Keratinocyte (primary cell): Measurements from ENCODE around the gene DLK2. TPM values are rescaled to one million over a fixed set of nuclear protein-coding genes. Genes with fewer than 3 reads are reported as not detected.

Experiments
- DNase-seq: peaks from one replicate; pipeline ENCODE4 v3.0.0-alpha.2; 2011; ENCODE audit warnings: low read depth, missing footprints, low spot score
- FAIRE-seq: peaks from 2 replicates; lab custom pipeline; 2011; peaks lifted over from hg19 to GRCh38; lab: Jason Lieb, UNC
- H2AFZ ChIP-seq: 2 replicates; pipeline ENCODE4 v1.6.0; 2012; ENCODE audit warnings: low read length, control low read depth, inconsistent platforms; ENCODE audit not compliant: control insufficient read depth
- H3K27ac ChIP-seq: 2 replicates; pipeline ENCODE4 v1.5.1; 2011; ENCODE audit warnings: low read length; ENCODE audit not compliant: control insufficient read depth, insufficient read depth
- H3K27me3 ChIP-seq: 3 replicates; pipeline ENCODE4 v1.6.0; 2011; ENCODE audit warnings: low read length; ENCODE audit not compliant: control insufficient read depth, insufficient read depth; ENCODE audit errors: extremely low read depth
- H3K36me3 ChIP-seq, 2 experiments: 2 replicates in 1 of 2; 3 replicates in 1 of 2; pipeline ENCODE4 v1.5.1; 2011; ENCODE audit warnings: low read length in 2 of 2, mild to moderate bottlenecking in 1 of 2; ENCODE audit not compliant: control insufficient read depth in 2 of 2, insufficient read depth in 2 of 2; ENCODE audit errors: extremely low read depth in 1 of 2
- H3K4me1 ChIP-seq: 3 replicates; pipeline ENCODE4 v1.5.1; 2011; ENCODE audit warnings: low read length; ENCODE audit not compliant: control insufficient read depth, insufficient read depth; ENCODE audit errors: extremely low read depth
- H3K4me2 ChIP-seq: 3 replicates; pipeline ENCODE4 v1.6.0; 2011; ENCODE audit warnings: low read depth, low read length; ENCODE audit not compliant: control insufficient read depth, insufficient read depth; ENCODE audit errors: extremely low read depth
- H3K4me3 ChIP-seq, 3 experiments: fragments of 200-600 bp in 1 of 3; sonication (generic) in 1 of 3; 2 replicates in 2 of 3; 3 replicates in 1 of 3; pipeline ENCODE4 v1.5.1; 2011 to 2016; ENCODE audit warnings: low read length in 3 of 3, mild to moderate bottlenecking in 3 of 3, control low read depth in 2 of 3, inconsistent platforms in 1 of 3, low read depth in 1 of 3, mixed read lengths in 1 of 3, mixed run types in 1 of 3, moderate library complexity in 1 of 3; ENCODE audit not compliant: control insufficient read depth in 2 of 3, insufficient read depth in 2 of 3; ENCODE audit errors: extremely low read depth in 1 of 3
- H3K79me2 ChIP-seq: 2 replicates; pipeline ENCODE4 v1.6.0; 2012; ENCODE audit warnings: low read length; ENCODE audit not compliant: control insufficient read depth, insufficient read depth
- H3K9ac ChIP-seq: 3 replicates; pipeline ENCODE4 v1.6.0; 2011; ENCODE audit warnings: low read length; ENCODE audit not compliant: control insufficient read depth, insufficient read depth; ENCODE audit errors: extremely low read depth
- H3K9me1 ChIP-seq: 3 replicates; pipeline ENCODE4 v1.6.0; 2011; ENCODE audit warnings: low read length; ENCODE audit not compliant: control insufficient read depth, insufficient read depth; ENCODE audit errors: extremely low read depth
- H3K9me3 ChIP-seq: 2 replicates; pipeline ENCODE4 v1.5.1; 2012; ENCODE audit warnings: low read depth, low read length; ENCODE audit not compliant: control insufficient read depth
- H4K20me1 ChIP-seq: 3 replicates; pipeline ENCODE4 v1.6.0; 2011; ENCODE audit warnings: low read length; ENCODE audit not compliant: control insufficient read depth, insufficient read depth; ENCODE audit errors: extremely low read depth
- CTCF ChIP-seq, 3 experiments: IDR thresholded peaks in 1 of 3; conservative IDR thresholded peaks in 1 of 3; optimal IDR thresholded peaks in 1 of 3; 2 replicates in 2 of 3; 3 replicates in 1 of 3; pipeline versions ENCODE3 to v1.5.1; 2011; ENCODE audit warnings: low read length in 3 of 3, mild to moderate bottlenecking in 3 of 3, moderate library complexity in 2 of 3, control low read depth in 1 of 3, inconsistent platforms in 1 of 3; ENCODE audit not compliant: insufficient read depth in 2 of 3; ENCODE audit errors: extremely low read depth in 1 of 3
- EZH2 ChIP-seq: IDR thresholded peaks from one replicate; pipeline ENCODE4 v1.6.1; 2012; ENCODE audit warnings: inconsistent platforms, mild to moderate bottlenecking, low read length, moderate library complexity
- dilution Hi-C: fragments of 300-500 bp; cut with MboI; formaldehyde crosslinking; loops from one replicate; pipeline ENCODE4 v1.7.0; 2020; ENCODE audit warnings: low sequenced_read_pairs; ENCODE audit not compliant: extremely low pct_ligation_motif_present
- polyA plus RNA-seq, 5 experiments: library from polyadenylated mRNA; depleted of rRNA in 3 of 5; stranded (reverse) in 3 of 5; stranded (forward) in 1 of 5; unstranded in 1 of 5; fragments of >200 nt; gene quantifications; 1 replicate in 1 of 5; 2 replicates in 3 of 5; 3 replicates in 1 of 5; pipeline versions ENCODE4 v1.2.1 to v1.2.3, GENCODE V29; 2011 to 2012; ENCODE audit warnings: missing spikeins in 2 of 5, low read depth in 1 of 5, low replicate concordance in 1 of 5

The DLK2 gene
- polyA plus RNA-seq, 1 donor (not counting 4 experiments of a cell fraction or from before 2014, with no cell fraction given), result 19.8 TPM

DNA sequence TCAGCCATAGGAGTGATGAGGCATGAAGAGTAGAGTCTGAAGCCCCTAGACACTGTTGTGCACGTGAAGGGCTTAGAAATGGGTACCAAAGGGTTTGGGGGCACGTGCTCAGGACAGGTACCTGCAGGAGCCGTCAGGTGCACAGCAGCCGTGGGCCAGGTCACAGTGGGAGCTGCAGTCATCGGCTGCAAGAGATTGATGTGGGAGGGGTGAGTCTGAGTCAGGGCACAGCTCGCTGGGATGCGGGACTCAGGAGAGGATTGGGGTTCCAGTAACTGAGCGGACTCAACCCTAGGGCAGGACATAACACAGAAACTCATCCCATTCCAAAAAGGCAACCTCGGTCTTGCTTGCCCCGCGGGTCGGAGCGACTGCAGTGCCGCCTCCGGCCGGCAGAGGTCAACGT, 1.1 kb downstream of the DLK2 start:
- FAIRE-seq (peak; percentile 81), DNase-seq (no peak)
- peaks cover 4% of the 10 kb centered on the region for H3K79me2 ChIP-seq
- H3K4me1 ChIP-seq, result peaks cover 29% of the 10 kb centered on the region
- peak overlapping the region; percentile 65 for H3K9ac ChIP-seq
- H3K4me2 ChIP-seq, result peak overlapping the region; percentile 80
- dilution Hi-C loops, result no loop called here
- H3K27me3 ChIP-seq, result no peaks in the 10 kb centered on the region
- no peak overlapping the region for H2AFZ ChIP-seq
- TF ChIP-seq EZH2 (no peak), CTCF (optimal IDR thresholded peaks at IDR 0.05 in 1 of 3, IDR thresholded peaks at IDR 0.05 in 1 of 3, conservative IDR thresholded peaks at IDR 0.05 in 1 of 3; ENCODE audit: extremely low read depth in 1 of 3, insufficient read depth in 2 of 3, low read length in 3 of 3) (peak in 2 of 3 experiments; percentile 78 to 93)
- no peaks in the 10 kb centered on the region for H3K9me3 ChIP-seq
- peaks cover 6% of the 10 kb centered on the region for H4K20me1 ChIP-seq
- no peaks in the 10 kb centered on the region for H3K9me1 ChIP-seq
- H3K36me3 ChIP-seq, result peaks cover 16 to 20% of the 10 kb centered on the region in 2 experiments
- H3K4me3 ChIP-seq, result peak overlapping the region; percentile 65 to 78 (median 72)
- no peak overlapping the region for H3K27ac ChIP-seq

GRCh38 chr6:43453831-43454230, 1.5 kb downstream of the DLK2 start:
- TF ChIP-seq CTCF (optimal IDR thresholded peaks at IDR 0.05 in 1 of 3, IDR thresholded peaks at IDR 0.05 in 1 of 3, conservative IDR thresholded peaks at IDR 0.05 in 1 of 3; ENCODE audit: extremely low read depth in 1 of 3, insufficient read depth in 2 of 3, low read length in 3 of 3) (no peak), EZH2 (no peak)
- FAIRE-seq (no peak), DNase-seq (no peak)
- peaks cover 29% of the 10 kb centered on the region for H3K4me1 ChIP-seq
- H3K27ac ChIP-seq, result no peak overlapping the region
- dilution Hi-C loops, result no loop called here
- peak overlapping the region; percentile 80 for H3K4me2 ChIP-seq
- H4K20me1 ChIP-seq, result peaks cover 6% of the 10 kb centered on the region
- H3K9me1 ChIP-seq, result no peaks in the 10 kb centered on the region
- no peaks in the 10 kb centered on the region for H3K27me3 ChIP-seq
- H3K36me3 ChIP-seq, result peaks cover 19 to 23% of the 10 kb centered on the region in 2 experiments
- no peaks in the 10 kb centered on the region for H3K9me3 ChIP-seq
- no peak overlapping the region for H3K9ac ChIP-seq
- H3K4me3 ChIP-seq, result peak overlapping the region; percentile 65 to 78 (median 72)
- H3K79me2 ChIP-seq, result peaks cover 4% of the 10 kb centered on the region
- H2AFZ ChIP-seq, result no peak overlapping the region
